Uterine smooth muscle cell (primary cell): ENCODE measurements around the gene HNF1A. TPM values are rescaled to one million over a fixed set of nuclear protein-coding genes. Genes with fewer than 3 reads are reported as not detected.

ENCODE experiments used
- total RNA-seq: library from RNA; depleted of rRNA; stranded (reverse); fragments of >200 nt; gene quantifications from 2 replicates; pipeline ENCODE4 v1.2.3, GENCODE V29; 2014

The HNF1A gene
- not detected in 2 replicates for total RNA-seq

GRCh38 chr12:120978296-120979219 lies at the start of gene HNF1A:
Gene HNF1A, plus strand, starts transcription at chr12:120978543. Its CDS starts 226 bp downstream, at chr12:120978769.

GRCh38 chr12:121015825-121016766 lies 37.8 kb downstream of the HNF1A start, which contains the start of gene C12orf43:
Gene C12orf43, minus strand, starts transcription at chr12:121016487. Its CDS starts 13 bp downstream, at chr12:121016474.

GRCh38 chr12:121038861-121039668 lies 60.7 kb downstream of the HNF1A start, which contains the start of gene OASL:
Gene OASL, minus strand, starts transcription at chr12:121039246. Its CDS starts 275 bp downstream, at chr12:121038971.

Other genes starting within 250 kb of the HNF1A start
- gene SPPL3, start 74.2 kb upstream of the HNF1A start, total RNA-seq: 4.8 and 6.4 TPM in 2 replicates
- gene C12orf43, start 37.9 kb downstream of the HNF1A start, total RNA-seq: 9.6 and 14.5 TPM in 2 replicates
- 0.22 and 0.50 TPM in 2 replicates for gene OASL, start 60.7 kb downstream of the HNF1A start, total RNA-seq
- 2.8 and 4.1 TPM in 2 replicates for gene P2RX7, start 154.3 kb downstream of the HNF1A start, total RNA-seq
- 40.6 and 52.1 TPM in 2 replicates for gene P2RX4, start 231.6 kb downstream of the HNF1A start, total RNA-seq